NCI-H524 treated with DMSO at 0.1 percent for 48 hours (cell line): ENCODE measurements around the gene LPIN1.

Experiments
- DNase-seq: peaks from one replicate; lab custom pipeline; 2025; lab: John Stamatoyannopoulos, UW

Gene LPIN1

DNA sequence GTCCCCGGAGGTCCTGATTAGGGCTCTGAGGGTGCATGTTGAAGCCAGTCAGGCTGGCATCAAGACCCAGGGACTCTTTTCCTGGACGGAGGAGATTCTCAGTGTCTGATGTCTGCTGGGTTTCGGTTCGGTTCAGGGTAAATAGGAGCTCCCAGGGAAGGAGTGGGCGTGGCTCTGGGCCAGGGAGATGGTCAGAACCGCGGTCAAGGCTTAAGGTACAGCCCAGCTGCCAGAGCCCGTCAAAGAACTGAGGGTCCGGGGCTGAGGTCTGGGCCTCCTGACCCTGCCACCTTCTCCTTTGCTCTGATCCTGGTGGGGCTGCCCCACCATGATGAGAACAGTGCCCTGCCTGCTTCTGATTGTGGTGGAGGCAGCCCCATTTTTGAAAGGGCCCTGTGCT is 39.8 kb downstream of the LPIN1 start:
- no peak for DNase-seq

- no peak for DNase-seq
Measured at GRCh38 chr2:11786592-11786991, 40.2 kb downstream of the LPIN1 start.

- no peak for DNase-seq
Measured at GRCh38 chr2:11787991-11788390, 41.6 kb downstream of the LPIN1 start.

DNA sequence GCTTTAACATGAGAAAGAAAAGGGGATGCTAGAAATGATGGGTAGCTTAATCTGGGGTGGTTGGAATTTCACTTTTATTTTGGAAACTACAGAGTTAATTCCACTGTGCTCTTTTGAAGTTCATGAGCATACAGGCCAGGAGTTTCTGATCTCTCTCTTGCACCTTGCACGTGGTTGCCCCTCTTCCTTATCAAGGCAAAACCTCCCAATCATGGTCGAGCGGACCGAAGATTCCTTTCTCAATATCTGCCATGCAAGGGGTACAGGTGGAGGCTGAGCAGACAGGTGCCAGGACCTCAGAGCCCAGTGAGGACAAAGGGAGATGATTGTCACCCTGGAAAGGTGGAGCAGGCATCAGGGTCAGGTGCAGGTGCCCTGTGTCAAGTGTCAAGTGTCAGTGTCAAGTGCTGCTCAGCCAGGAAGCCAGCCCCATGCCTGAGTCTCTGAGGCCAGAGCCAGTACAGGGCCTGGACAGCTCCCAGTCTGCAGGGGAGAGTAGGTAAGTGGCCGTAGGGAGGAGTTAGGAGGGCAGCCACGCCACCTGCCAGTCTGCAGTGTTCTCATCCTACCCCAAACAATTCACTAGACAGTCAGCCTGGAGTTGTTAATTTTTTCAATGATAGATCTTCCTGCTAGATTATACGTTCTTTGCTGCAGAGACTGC is 42.2 kb downstream of the LPIN1 start:
- DNase-seq, result no peak

GRCh38 chr2:11789243-11789642 is 42.8 kb downstream of the LPIN1 start:
- DNase-seq, result no peak

GRCh38 chr2:11790228-11790627 is 43.8 kb downstream of the LPIN1 start:
- no peak for DNase-seq

DNA sequence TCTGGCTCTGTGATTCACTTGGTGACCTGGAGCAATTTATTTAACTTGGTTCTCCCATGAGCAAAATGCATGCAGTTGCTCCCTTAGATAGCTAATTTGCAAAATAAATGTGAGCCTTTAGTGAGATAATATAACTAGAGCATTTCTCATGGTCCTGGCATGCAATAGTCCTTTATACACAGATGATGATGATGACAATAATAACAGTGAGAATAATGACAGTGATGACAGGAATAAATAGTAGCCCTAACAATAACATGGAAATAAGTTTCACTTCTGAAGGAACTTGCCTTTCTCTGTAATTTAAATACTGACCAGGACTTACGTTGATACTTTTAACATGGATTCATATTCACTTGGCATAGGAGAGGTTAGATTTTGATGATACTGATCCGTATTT is 49.2 kb downstream of the LPIN1 start:
- DNase-seq, result no peak

GRCh38 chr2:11796190-11797171 is 50.0 kb downstream of the LPIN1 start:
- DNase-seq, result no peak

GRCh38 chr2:11797846-11798245 is 51.4 kb downstream of the LPIN1 start:
- no peak for DNase-seq

DNA sequence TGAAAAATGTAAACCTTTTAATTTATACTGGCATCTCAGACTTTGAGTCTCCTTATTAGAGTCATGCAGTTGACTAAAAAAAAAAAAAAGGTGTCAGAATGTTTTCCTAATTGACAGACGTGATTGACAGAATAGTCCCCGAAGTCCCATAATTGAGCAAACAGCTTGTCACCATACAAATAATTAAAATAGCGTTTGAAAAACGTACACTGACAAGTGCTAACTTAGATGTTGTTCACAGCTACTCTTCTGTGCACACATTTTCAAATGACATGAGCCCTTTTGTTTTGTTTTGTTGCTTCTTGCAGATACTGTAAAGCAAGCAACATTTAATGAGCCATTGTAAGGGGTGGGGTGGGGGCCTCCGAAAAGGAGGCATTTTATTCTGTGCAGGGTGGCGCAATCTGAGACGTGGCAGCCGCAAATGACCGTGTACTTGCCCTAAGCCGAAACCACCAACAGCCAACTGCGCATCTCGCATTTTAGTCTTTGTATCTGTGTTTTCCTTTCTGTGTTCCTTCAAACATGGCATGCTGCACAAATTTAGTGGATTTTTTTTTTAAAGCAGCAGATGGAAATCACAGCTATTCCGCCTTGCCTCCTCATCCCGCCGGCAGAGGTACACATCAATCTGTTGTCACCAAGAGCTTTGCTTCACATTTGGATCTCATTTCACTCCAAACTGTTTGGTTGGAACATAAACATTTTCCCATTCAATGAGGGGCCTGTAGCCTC is 52.4 kb downstream of the LPIN1 start:
- no peak for DNase-seq

- DNase-seq, result no peak
Measured at GRCh38 chr2:11799826-11800225, 53.4 kb downstream of the LPIN1 start.

DNA sequence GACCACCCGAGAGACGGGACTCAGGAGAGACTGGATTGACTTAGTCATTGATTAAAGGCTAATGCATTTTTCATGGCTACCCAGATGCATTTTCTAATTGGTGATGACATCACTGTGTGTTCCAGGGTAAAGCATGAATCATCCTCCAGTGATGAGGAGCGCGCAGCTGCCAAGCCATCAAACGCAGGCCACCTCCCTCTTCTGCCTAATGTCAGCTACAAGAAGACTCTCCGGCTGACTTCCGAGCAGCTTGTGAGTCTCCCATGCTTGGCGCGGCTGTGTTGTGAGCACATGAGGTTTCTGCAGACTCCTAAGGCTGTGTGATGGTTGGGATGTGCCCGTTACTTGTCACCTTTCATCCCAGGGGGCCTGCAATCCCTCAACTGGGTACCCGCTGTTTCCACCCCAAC is 56.4 kb downstream of the LPIN1 start:
- no peak for DNase-seq

- no peak for DNase-seq
Measured at GRCh38 chr2:11805024-11805423, 58.6 kb downstream of the LPIN1 start.

- no peak for DNase-seq
Measured at GRCh38 chr2:11805920-11806319, 59.5 kb downstream of the LPIN1 start.

- no peak for DNase-seq
Measured at GRCh38 chr2:11807156-11808015, 61.0 kb downstream of the LPIN1 start.

- no peak for DNase-seq
Measured at GRCh38 chr2:11808016-11808400, 61.6 kb downstream of the LPIN1 start.

DNA sequence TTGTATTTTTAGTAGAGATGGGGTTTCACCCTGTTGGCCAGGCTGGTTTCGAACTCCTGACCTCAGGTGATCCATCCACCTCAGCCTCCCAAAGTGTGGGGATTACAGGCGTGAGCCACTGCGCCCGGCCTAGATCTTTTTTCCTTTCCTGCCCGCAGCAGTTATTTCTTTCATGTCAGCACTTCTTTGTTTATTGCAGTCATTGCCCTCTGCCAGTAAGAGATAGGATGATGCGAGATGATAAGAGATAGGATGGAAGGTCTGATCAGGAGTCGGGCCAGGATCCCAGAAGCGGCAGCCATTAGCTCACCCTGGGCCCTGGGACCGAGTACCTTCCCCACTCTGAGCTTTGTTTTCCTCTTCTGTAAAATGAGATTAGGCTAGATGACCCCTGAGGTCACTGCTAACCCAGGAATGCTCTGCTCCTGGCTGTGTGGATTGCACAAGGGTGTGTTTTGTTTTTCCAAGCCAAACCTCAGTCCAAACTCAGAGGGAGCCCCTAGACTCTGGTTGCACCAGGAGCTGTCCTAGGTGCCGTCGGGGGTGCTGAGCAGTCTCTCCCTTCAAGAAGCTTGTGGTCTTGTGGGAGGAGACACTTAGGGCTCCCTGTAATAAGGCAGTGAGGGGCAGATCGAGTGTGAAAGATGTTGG is 63.3 kb downstream of the LPIN1 start:
- DNase-seq, result no peak

DNA sequence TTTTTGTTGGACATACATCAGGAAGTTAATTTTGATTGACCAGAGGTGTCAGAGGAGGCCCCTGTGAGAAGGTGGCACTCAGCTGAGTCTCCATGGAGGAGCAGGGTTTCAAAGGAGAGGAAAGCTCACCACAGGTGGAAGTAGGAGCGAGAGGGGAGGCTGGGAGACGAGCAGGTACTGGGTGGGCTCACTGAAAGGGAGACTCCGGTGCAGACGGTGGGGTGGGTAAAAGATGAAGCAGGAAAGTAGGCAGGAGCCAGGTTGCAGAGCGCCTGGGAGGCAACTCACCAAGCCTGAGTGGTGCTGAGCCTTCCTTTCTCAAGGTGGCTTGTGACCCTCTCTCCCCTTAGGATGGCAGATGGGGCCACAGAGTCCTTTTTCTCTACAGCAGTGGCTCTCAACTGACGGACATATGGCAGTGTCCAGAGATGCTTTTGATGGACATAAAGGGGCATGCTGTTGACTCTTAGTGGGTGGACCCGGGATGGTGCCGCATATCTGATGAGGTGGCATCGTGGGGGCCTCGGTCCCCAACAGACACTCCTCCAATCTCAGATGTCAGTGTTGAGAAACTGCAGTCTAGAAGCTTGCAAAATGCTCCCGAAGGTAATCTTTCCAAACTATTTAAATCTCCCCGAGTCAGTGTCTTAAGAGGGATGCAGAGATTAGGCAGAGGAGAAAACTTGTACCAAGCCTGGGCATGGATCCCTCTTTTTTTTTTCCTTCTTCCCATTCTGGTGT is 64.0 kb downstream of the LPIN1 start:
- no peak for DNase-seq

DNA sequence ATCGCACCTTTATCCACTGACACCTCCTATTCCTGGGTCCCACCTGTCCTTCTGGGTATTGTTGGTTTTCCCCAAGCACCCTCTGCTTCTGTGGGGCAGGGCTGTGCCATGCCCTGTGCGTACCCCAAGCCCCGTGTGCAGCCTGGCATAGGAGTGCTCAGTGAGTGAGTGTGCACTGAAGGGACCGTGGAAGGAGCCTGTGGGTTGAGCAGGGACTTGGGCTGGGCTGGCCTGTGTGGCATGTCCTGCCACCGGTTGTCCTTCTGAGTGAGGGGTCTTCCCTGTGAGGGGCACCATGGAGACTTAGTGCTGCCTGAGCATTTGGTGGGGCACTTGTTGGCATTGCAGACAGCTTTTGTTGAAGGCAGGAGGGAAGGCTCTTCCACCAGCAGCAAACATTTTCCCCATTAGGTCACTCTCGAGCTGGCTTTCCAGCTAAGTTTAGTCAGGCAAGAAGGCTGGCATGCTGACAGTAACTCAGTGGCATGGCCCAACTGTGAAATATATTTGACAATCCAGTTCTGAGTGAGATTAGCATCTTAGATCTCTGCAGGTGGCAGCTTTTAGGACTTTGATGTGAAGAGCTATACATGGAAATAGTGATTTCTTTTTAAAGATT is 64.7 kb downstream of the LPIN1 start:
- no peak for DNase-seq
